Neural cell (in vitro differentiated cells): ENCODE data around the gene ABCC9. TPM values are rescaled to one million over a fixed set of nuclear protein-coding genes. Genes with fewer than 3 reads are reported as not detected.

ENCODE experiments used
- H2AFZ ChIP-seq: fragments of 200-600, 300-800 bp; sonication (generic), shearing (Covaris generic); 2 replicates; pipeline ENCODE4 v1.6.0; 2014; ENCODE audit warnings: low read depth, mild to moderate bottlenecking, antibody characterized with exemption, low read length, moderate library complexity
- H3F3A ChIP-seq: fragments of 200-600 bp; shearing (Covaris generic); 2 replicates; pipeline ENCODE4 v1.6.1; 2016; ENCODE audit warnings: mild to moderate bottlenecking, moderate library complexity, mixed read lengths, antibody characterized with exemption, low read length; ENCODE audit not compliant: insufficient read depth, poor library complexity, severe bottlenecking
- H3K27ac ChIP-seq: fragments of 200-600, 300-800 bp; sonication (generic), shearing (Covaris generic); 2 replicates; pipeline ENCODE4 v1.5.1; 2014; ENCODE audit warnings: mild to moderate bottlenecking, low read length, moderate library complexity
- H3K27me3 ChIP-seq: fragments of 300-800, 200-600 bp; sonication (generic), shearing (Covaris generic); 2 replicates; pipeline ENCODE4 v1.6.0; 2014; ENCODE audit warnings: mild to moderate bottlenecking, low read depth, low read length, moderate library complexity; ENCODE audit not compliant: insufficient read depth
- H3K36me3 ChIP-seq: fragments of 300-800, 200-600 bp; sonication (generic), shearing (Covaris generic); 2 replicates; pipeline ENCODE4 v1.5.1; 2014; ENCODE audit warnings: mild to moderate bottlenecking, antibody characterized with exemption, low read length, moderate library complexity; ENCODE audit not compliant: insufficient read depth
- H3K4me2 ChIP-seq: fragments of 300-800, 200-600 bp; sonication (generic), shearing (Covaris generic); 2 replicates; pipeline ENCODE4 v1.6.0; 2014; ENCODE audit warnings: mild to moderate bottlenecking, low read length
- H3K4me3 ChIP-seq: fragments of 300-800, 200-600 bp; sonication (generic), shearing (Covaris generic); 2 replicates; pipeline ENCODE4 v1.5.1; 2014; ENCODE audit warnings: mild to moderate bottlenecking, low read length, moderate library complexity
- H3K79me2 ChIP-seq: fragments of 200-600 bp; shearing (Covaris generic); replicated peaks from 2 replicates; pipeline ENCODE4 v1.6.0; 2014; ENCODE audit warnings: mild to moderate bottlenecking, low read length, moderate library complexity; ENCODE audit not compliant: insufficient read depth
- H3K9ac ChIP-seq: fragments of 300-800, 200-600 bp; sonication (generic), shearing (Covaris generic); 2 replicates; pipeline ENCODE4 v1.6.1; 2016; ENCODE audit warnings: mild to moderate bottlenecking, low read length, mixed read lengths
- H3K9me2 ChIP-seq: fragments of 200-600 bp; shearing (Covaris generic); 2 replicates; pipeline ENCODE4 v1.6.1; 2016; ENCODE audit warnings: mild to moderate bottlenecking, low read length, mixed read lengths; ENCODE audit not compliant: insufficient read depth
- H3K9me3 ChIP-seq: fragments of 200-600, 300-800 bp; sonication (generic), shearing (Covaris generic); 2 replicates; pipeline ENCODE4 v1.6.1; 2016; ENCODE audit warnings: mild to moderate bottlenecking, mixed run types, low read length, moderate library complexity, mixed read lengths
- H4K20me1 ChIP-seq: fragments of 200-600 bp; shearing (Covaris generic); 2 replicates; pipeline ENCODE4 v1.6.1; 2016; ENCODE audit warnings: mild to moderate bottlenecking, mixed run types; ENCODE audit not compliant: insufficient read depth
- CTCF ChIP-seq: fragments of 450-650 bp; IDR thresholded peaks from 2 replicates; pipeline ENCODE4 v1.5.1; 2014; ENCODE audit warnings: antibody characterized with exemption, mild to moderate bottlenecking, moderate library complexity; ENCODE audit not compliant: poor library complexity, severe bottlenecking
- EP300 ChIP-seq: fragments of 450-650 bp; conservative IDR thresholded peaks from 2 replicates; pipeline ENCODE4 v1.6.1; 2014; ENCODE audit warnings: antibody characterized with exemption, mild to moderate bottlenecking, moderate library complexity; ENCODE audit not compliant: poor library complexity, severe bottlenecking
- EZH2 ChIP-seq: fragments of 200-600, 300-800 bp; shearing (Covaris generic), sonication (generic); IDR thresholded peaks from 2 replicates; pipeline ENCODE4 v1.6.1; 2014; ENCODE audit warnings: antibody characterized with exemption, low read length, borderline replicate concordance, mild to moderate bottlenecking; ENCODE audit not compliant: insufficient read depth, poor library complexity, severe bottlenecking
- MXI1 ChIP-seq: fragments of 450-650 bp; conservative IDR thresholded peaks from 2 replicates; pipeline ENCODE4 v1.6.1; 2014; ENCODE audit warnings: antibody characterized with exemption, mild to moderate bottlenecking; ENCODE audit not compliant: poor library complexity, severe bottlenecking
- POLR2AphosphoS5 ChIP-seq: IDR thresholded peaks from 2 replicates; pipeline ENCODE4 v1.6.1; 2012
- RAD21 ChIP-seq: fragments of 450-650 bp; conservative IDR thresholded peaks from 2 replicates; pipeline ENCODE4 v1.6.1; 2014; ENCODE audit warnings: antibody characterized with exemption, mild to moderate bottlenecking, moderate library complexity
- REST ChIP-seq: IDR thresholded peaks from 2 replicates; pipeline ENCODE4 v1.6.1; 2012; ENCODE audit warnings: borderline replicate concordance
- SMC3 ChIP-seq: fragments of 450-650 bp; conservative IDR thresholded peaks from 2 replicates; pipeline ENCODE4 v1.6.1; 2014; ENCODE audit warnings: antibody characterized with exemption, mild to moderate bottlenecking, moderate library complexity; ENCODE audit not compliant: poor library complexity
- TAF1 ChIP-seq: IDR thresholded peaks from 2 replicates; pipeline ENCODE4 v1.6.1; 2012; ENCODE audit warnings: low read depth
- polyA plus RNA-seq: library from polyadenylated mRNA; depleted of rRNA; stranded (reverse); fragments of >200 nt; gene quantifications from 2 replicates; pipeline ENCODE4 v1.2.3, GENCODE V29; 2014

ABCC9 gene
- polyA plus RNA-seq, 1 donor from 2014 or later: 0.32 TPM

- no peaks in the 10 kb centered on the region for H3K79me2 ChIP-seq
- H3K9me2 ChIP-seq: no peaks in the 10 kb centered on the region
- H3K4me3 ChIP-seq: no peak overlapping the region
- H4K20me1 ChIP-seq: no peaks in the 10 kb centered on the region
- no peak overlapping the region for H3K4me2 ChIP-seq
- no peak overlapping the region for H3K9ac ChIP-seq
- H2AFZ ChIP-seq: no peak overlapping the region
- H3K9me3 ChIP-seq: no peaks in the 10 kb centered on the region
- no peaks in the 10 kb centered on the region for H3F3A ChIP-seq
- H3K27me3 ChIP-seq: peaks cover 40% of the 10 kb centered on the region
- no peaks in the 10 kb centered on the region for H3K36me3 ChIP-seq
- no peak overlapping the region for H3K27ac ChIP-seq
- TF ChIP-seq RAD21 (no peak), SMC3 (no peak), MXI1 (no peak), POLR2AphosphoS5 (no peak), REST (no peak), CTCF (no peak), EP300 (no peak), EZH2 (no peak), TAF1 (no peak)
Observed at GRCh38 chr12:21938879-21939278, 2.3 kb downstream of the ABCC9 start.

- no peak for TF ChIP-seq EZH2
- TF ChIP-seq POLR2AphosphoS5: no peak
- TF ChIP-seq REST: no peak
- TF ChIP-seq CTCF: no peak
- no peak overlapping the region for H3K4me3 ChIP-seq
- H3K27ac ChIP-seq: no peak overlapping the region
- no peak overlapping the region for H2AFZ ChIP-seq
- no peaks in the 10 kb centered on the region for H4K20me1 ChIP-seq
- H3K79me2 ChIP-seq: no peaks in the 10 kb centered on the region
- no peaks in the 10 kb centered on the region for H3K36me3 ChIP-seq
- no peak overlapping the region for H3K9ac ChIP-seq
- H3K9me3 ChIP-seq: no peaks in the 10 kb centered on the region
- peaks cover 5% of the 10 kb centered on the region for H3K27me3 ChIP-seq
- no peaks in the 10 kb centered on the region for H3K9me2 ChIP-seq
- no peak overlapping the region for H3K4me2 ChIP-seq
- H3F3A ChIP-seq: no peaks in the 10 kb centered on the region
Observed at GRCh38 chr12:21934173-21934572, 7.1 kb downstream of the ABCC9 start.
